DOHH2 (cell line): ENCODE data around the gene ZNF341.

Experiments used
- EZH2phosphoT487 ChIP-seq: fragments of 200-600 bp; sonication (generic); IDR thresholded peaks from 2 replicates; pipeline ENCODE4 v1.6.1; 2017; ENCODE audit warnings: borderline replicate concordance, mild to moderate bottlenecking, antibody characterized with exemption, low read length, moderate library complexity, mixed read lengths
- TF ChIP-seq, protein P1 (sequence below): fragments of 200-600 bp; sonication (generic); IDR thresholded peaks from one replicate; pipeline ENCODE4 v1.5.1; 2014; ENCODE audit warnings: antibody characterized with exemption, mild to moderate bottlenecking, low read depth, low read length; ENCODE audit not compliant: poor library complexity, severe bottlenecking

GRCh38 chr20:33835615-33836172 is 103.9 kb downstream of the ZNF341 start:
- TF ChIP-seq, protein P1, sequence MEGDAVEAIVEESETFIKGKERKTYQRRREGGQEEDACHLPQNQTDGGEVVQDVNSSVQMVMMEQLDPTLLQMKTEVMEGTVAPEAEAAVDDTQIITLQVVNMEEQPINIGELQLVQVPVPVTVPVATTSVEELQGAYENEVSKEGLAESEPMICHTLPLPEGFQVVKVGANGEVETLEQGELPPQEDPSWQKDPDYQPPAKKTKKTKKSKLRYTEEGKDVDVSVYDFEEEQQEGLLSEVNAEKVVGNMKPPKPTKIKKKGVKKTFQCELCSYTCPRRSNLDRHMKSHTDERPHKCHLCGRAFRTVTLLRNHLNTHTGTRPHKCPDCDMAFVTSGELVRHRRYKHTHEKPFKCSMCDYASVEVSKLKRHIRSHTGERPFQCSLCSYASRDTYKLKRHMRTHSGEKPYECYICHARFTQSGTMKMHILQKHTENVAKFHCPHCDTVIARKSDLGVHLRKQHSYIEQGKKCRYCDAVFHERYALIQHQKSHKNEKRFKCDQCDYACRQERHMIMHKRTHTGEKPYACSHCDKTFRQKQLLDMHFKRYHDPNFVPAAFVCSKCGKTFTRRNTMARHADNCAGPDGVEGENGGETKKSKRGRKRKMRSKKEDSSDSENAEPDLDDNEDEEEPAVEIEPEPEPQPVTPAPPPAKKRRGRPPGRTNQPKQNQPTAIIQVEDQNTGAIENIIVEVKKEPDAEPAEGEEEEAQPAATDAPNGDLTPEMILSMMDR: no peak
- no peak for TF ChIP-seq EZH2phosphoT487
